ENCODE data around the gene FGF14.

DNA sequence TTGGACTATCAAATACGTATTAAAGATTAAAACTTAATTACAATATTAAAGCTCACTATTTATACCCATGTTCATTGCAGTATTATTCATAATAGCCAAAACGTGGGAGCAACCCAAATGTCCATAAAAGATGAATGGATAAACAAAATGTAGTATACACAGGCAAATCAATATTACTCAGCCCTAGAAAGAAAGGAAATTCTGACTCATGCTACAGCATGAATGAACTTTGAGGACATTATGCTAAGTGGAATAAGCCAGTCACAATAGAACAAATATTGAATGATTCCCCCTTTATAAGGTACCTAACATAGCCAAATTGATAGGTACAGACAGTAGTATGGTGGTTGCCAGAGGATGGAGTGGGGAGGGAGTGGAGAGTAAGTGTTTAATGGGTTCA, 457.3 kb downstream of the FGF14 start:
- TF ChIP-seq POLR2A (IDR thresholded peaks at IDR 0.05; ENCODE audit: low read depth, low read length) (no peak), POLR2AphosphoS5 (IDR thresholded peaks at IDR 0.05; ENCODE audit: low read depth, low read length) (no peak)
